Upper lobe of left lung (tissue), 4 donors: ENCODE results near the gene TAS1R2.
"Not testable (repeated sequence)": the region's sequence is repeated elsewhere in the genome, so short reads cannot be mapped to it uniquely, and the experiment has no call there.

Source experiments
- CTCF ChIP-seq, 6 experiments: fragments of 450-650 bp in 4 of 6; fragments of 200-600 bp in 2 of 6; sonication (generic) in 2 of 6; IDR thresholded peaks; one replicate each; pipeline ENCODE4 v1.5.1; 2016 to 2019; ENCODE audit warnings: antibody characterized with exemption in 6 of 6
- POLR2A ChIP-seq, 4 donors: fragments of 450-650 bp; IDR thresholded peaks; one replicate each; pipeline ENCODE4 v1.5.1; 2016 to 2017; ENCODE audit warnings: antibody characterized with exemption in 4 of 4, mild to moderate bottlenecking in 2 of 4
- POLR2AphosphoS5 ChIP-seq, 2 donors: sonication (generic); formaldehyde crosslinking; IDR thresholded peaks; one replicate each; pipeline ENCODE4 v1.5.1; 2017; ENCODE audit warnings: antibody characterized with exemption in 2 of 2

DNA sequence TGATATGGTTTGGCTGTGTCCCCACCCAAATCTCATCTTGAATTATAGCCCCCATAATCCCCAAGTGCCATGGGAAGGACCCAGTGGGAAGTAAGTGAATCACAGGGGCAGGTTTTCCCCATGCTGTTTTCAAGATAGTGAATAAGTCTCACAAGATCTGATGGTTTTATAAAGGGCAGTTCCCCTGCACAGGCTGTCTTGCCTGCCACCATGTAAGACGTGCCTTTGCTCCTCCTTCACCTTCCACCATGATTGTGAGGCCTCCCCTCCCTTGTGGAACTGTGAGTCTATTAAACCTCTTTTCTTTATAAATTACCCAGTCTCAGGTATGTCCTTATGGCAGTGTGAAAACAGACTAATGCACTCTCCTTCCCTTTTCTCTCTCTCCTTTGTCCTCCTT lies 27.1 kb downstream of the TAS1R2 start:
- TF ChIP-seq POLR2AphosphoS5, POLR2A, CTCF (IDR thresholded peaks at IDR 0.05): not testable (repeated sequence)
